ENCODE data around the gene DCBLD2. TPM values are rescaled to one million over a fixed set of nuclear protein-coding genes. Genes with fewer than 3 reads are reported as not detected.

DCBLD2 gene
- total RNA-seq, 1 experiment from 2014 or later: 112 TPM

DNA sequence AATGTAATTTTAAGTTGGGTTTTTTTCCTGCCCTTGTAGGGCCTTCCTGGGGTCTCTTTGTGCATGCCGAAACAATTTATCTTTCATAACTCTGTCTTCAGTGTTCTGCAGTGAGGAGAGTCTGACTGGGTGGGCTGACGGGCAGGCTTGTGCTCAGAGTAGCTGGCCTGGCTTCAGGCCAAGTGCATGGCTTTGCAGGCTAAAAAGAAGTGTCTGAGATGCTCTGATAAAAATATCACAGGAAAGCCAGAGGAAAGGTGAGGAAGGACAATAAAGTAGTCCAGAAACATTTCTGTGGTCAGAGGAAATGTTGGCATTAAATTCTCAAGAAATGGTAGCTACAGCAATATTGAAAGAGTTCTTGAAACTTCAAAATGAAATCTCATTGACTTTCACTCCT lies 112.8 kb downstream of the DCBLD2 start:
- Histone ChIP-seq H3K27ac (no peak overlapping the region), H3K4me3 (no peak overlapping the region), H3K36me3 (ENCODE audit: low read depth) (no peaks in the 10 kb centered on the region), H3K4me1 (replicated peaks; ENCODE audit: insufficient read depth) (0 out of 2 replicates have a peak, but pooled peaks cover 7% of the 10 kb centered on the region), H3K4me2 (no peak overlapping the region), H4K20me1 (ENCODE audit: insufficient read depth) (no peaks in the 10 kb centered on the region), H3K27me3 (ENCODE audit: insufficient read depth, low read depth) (no peaks in the 10 kb centered on the region), H2AFZ (no peak overlapping the region), H3K9me2 (ENCODE audit: insufficient read depth) (peaks cover 2% of the 10 kb centered on the region; the same call in 1 of the 2 replicates), H3F3A (ENCODE audit: insufficient read depth, low read depth) (peaks cover 18% of the 10 kb centered on the region; the same call in 1 of the 2 replicates), H3K79me2 (ENCODE audit: low read depth) (no peaks in the 10 kb centered on the region), H3K9me3 (ENCODE audit: insufficient read depth, low read depth) (no peaks in the 10 kb centered on the region)
- TF ChIP-seq EZH2 (IDR thresholded peaks at IDR 0.05; ENCODE audit: low read depth): no peak
- TF ChIP-seq, protein P1, sequence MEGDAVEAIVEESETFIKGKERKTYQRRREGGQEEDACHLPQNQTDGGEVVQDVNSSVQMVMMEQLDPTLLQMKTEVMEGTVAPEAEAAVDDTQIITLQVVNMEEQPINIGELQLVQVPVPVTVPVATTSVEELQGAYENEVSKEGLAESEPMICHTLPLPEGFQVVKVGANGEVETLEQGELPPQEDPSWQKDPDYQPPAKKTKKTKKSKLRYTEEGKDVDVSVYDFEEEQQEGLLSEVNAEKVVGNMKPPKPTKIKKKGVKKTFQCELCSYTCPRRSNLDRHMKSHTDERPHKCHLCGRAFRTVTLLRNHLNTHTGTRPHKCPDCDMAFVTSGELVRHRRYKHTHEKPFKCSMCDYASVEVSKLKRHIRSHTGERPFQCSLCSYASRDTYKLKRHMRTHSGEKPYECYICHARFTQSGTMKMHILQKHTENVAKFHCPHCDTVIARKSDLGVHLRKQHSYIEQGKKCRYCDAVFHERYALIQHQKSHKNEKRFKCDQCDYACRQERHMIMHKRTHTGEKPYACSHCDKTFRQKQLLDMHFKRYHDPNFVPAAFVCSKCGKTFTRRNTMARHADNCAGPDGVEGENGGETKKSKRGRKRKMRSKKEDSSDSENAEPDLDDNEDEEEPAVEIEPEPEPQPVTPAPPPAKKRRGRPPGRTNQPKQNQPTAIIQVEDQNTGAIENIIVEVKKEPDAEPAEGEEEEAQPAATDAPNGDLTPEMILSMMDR (conservative IDR thresholded peaks at IDR 0.05): no peak
- intact Hi-C loops (cut with micrococcal nuclease; ENCODE audit: unreplicated experiment): no loop called here
- DNase-seq: no peak
- no TSS peak for BruUV-seq (replicated peaks)
- CTCF ChIA-PET: no interaction called here
- POLR2A ChIA-PET (ENCODE audit: unreplicated experiment): no interaction called here

DNA sequence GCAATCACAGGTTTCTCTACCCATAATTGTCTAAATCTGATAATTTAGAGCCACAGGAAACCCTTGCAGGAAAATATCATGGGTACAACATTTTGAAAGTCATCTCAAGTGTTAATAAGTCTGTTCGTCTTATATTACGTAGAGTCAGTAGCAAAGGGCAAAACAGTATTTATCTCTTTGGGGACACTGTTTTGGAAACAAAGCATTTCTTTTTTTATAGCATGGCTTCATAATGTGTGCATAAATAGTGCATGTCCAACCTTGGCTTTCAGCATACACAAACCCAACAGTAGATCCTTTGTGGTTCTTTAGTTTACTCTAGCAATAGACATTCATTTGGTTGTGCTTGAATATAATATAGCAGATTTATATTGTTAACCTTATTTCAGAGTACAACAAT lies 114.3 kb downstream of the DCBLD2 start:
- Histone ChIP-seq H3K4me2 (no peak overlapping the region), H2AFZ (no peak overlapping the region), H4K20me1 (ENCODE audit: insufficient read depth) (no peaks in the 10 kb centered on the region), H3K4me3 (no peak overlapping the region), H3K9me3 (ENCODE audit: insufficient read depth, low read depth) (no peaks in the 10 kb centered on the region), H3K36me3 (ENCODE audit: low read depth) (no peaks in the 10 kb centered on the region), H3F3A (ENCODE audit: insufficient read depth, low read depth) (peaks cover 17% of the 10 kb centered on the region; the same call in 1 of the 2 replicates), H3K27ac (no peak overlapping the region), H3K79me2 (ENCODE audit: low read depth) (no peaks in the 10 kb centered on the region), H3K4me1 (replicated peaks; ENCODE audit: insufficient read depth) (0 out of 2 replicates have a peak, but pooled peaks cover 7% of the 10 kb centered on the region), H3K27me3 (ENCODE audit: insufficient read depth, low read depth) (no peaks in the 10 kb centered on the region), H3K9me2 (ENCODE audit: insufficient read depth) (no peaks in the 10 kb centered on the region)
- no peak for DNase-seq
- CTCF ChIA-PET: interaction anchor here (0.6 kb wide), 1 partner anchor 46 kb away, joined by 8 read pairs; no protein-coding TSS in a partner anchor
- no TSS peak for BruUV-seq (replicated peaks)
- POLR2A ChIA-PET (ENCODE audit: unreplicated experiment): no interaction called here
- intact Hi-C loops (cut with micrococcal nuclease; ENCODE audit: unreplicated experiment): no loop called here
- TF ChIP-seq EZH2 (IDR thresholded peaks at IDR 0.05; ENCODE audit: low read depth): no peak
- TF ChIP-seq, protein P1 (conservative IDR thresholded peaks at IDR 0.05): no peak

DNA sequence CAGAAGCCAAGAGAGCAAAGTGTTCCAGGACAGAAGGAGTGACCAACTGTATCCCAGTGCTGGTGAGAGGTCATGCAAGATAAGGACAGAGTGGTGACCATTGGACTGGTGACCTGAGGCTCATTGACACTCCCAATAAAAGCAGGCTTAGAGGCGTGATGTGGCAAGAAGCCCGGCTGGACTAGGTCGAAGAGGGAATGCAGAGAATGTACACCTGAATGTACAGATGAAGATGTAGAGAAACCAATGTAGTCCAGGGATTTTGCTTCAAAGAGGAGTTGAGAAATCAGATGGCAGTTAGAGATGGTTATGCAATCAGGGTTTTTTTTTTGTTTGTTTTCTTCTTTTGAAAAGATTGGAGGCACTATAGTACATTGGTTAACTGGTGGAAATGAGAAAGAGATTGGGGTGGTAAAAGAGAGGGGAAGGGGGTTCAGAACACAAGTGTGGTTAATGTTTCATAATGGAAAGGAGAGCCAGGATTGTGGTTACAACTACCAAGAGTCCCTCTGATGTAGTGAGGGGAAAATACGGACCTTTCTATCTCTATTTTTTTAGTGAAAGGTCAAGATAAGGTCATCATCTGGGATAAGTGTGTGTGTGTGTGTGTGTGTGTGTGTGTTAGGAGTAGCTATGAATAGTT lies 115.0 kb downstream of the DCBLD2 start:
- H3K79me2 ChIP-seq (ENCODE audit: low read depth): no peaks in the 10 kb centered on the region
- peaks cover 10% of the 10 kb centered on the region; the same call in 1 of the 2 replicates for H3F3A ChIP-seq (ENCODE audit: insufficient read depth, low read depth)
- H4K20me1 ChIP-seq (ENCODE audit: insufficient read depth): no peaks in the 10 kb centered on the region
- no peak overlapping the region for H2AFZ ChIP-seq
- no peak overlapping the region for H3K4me3 ChIP-seq
- 0 out of 2 replicates have a peak, but pooled peaks cover 7% of the 10 kb centered on the region for H3K4me1 ChIP-seq (replicated peaks; ENCODE audit: insufficient read depth)
- peak in 1 of 2 experiments; percentile 53 for DNase-seq
- no peaks in the 10 kb centered on the region for H3K9me2 ChIP-seq (ENCODE audit: insufficient read depth)
- H3K36me3 ChIP-seq (ENCODE audit: low read depth): no peaks in the 10 kb centered on the region
- BruUV-seq (replicated peaks): no TSS peak
- intact Hi-C loops (cut with micrococcal nuclease; ENCODE audit: unreplicated experiment): no loop called here
- no peaks in the 10 kb centered on the region for H3K27me3 ChIP-seq (ENCODE audit: insufficient read depth, low read depth)
- POLR2A ChIA-PET (ENCODE audit: unreplicated experiment): interaction anchor here (0.6 kb wide), 1 partner anchor 110 kb away, joined by 4 read pairs; no protein-coding TSS in a partner anchor
- CTCF ChIA-PET: interaction anchor here (0.6 kb wide), 1 partner anchor 46 kb away, joined by 8 read pairs; no protein-coding TSS in a partner anchor
- no peak for TF ChIP-seq EZH2 (IDR thresholded peaks at IDR 0.05; ENCODE audit: low read depth)
- TF ChIP-seq, protein P1 (conservative IDR thresholded peaks at IDR 0.05): no peak
- no peaks in the 10 kb centered on the region for H3K9me3 ChIP-seq (ENCODE audit: insufficient read depth, low read depth)
- H3K4me2 ChIP-seq: no peak overlapping the region
- no peak overlapping the region for H3K27ac ChIP-seq
